ENCODE data around the gene CPPED1. TPM values are rescaled to one million over a fixed set of nuclear protein-coding genes. Genes with fewer than 3 reads are reported as not detected.
"Not testable (repeated sequence)": the region's sequence is repeated elsewhere in the genome, so short reads cannot be mapped to it uniquely, and the experiment has no call there.

The CPPED1 gene
- total RNA-seq, 1 donor from 2014 or later: 17.8 TPM

- H3K27ac Mint-ChIP-seq (ENCODE audit: unreplicated experiment): no peak overlapping the region
- peaks cover 4% of the 10 kb centered on the region for H3K4me1 Mint-ChIP-seq (ENCODE audit: unreplicated experiment)
- H3K9me3 Mint-ChIP-seq (ENCODE audit: unreplicated experiment): no peaks in the 10 kb centered on the region
- TF ChIP-seq, protein P1, sequence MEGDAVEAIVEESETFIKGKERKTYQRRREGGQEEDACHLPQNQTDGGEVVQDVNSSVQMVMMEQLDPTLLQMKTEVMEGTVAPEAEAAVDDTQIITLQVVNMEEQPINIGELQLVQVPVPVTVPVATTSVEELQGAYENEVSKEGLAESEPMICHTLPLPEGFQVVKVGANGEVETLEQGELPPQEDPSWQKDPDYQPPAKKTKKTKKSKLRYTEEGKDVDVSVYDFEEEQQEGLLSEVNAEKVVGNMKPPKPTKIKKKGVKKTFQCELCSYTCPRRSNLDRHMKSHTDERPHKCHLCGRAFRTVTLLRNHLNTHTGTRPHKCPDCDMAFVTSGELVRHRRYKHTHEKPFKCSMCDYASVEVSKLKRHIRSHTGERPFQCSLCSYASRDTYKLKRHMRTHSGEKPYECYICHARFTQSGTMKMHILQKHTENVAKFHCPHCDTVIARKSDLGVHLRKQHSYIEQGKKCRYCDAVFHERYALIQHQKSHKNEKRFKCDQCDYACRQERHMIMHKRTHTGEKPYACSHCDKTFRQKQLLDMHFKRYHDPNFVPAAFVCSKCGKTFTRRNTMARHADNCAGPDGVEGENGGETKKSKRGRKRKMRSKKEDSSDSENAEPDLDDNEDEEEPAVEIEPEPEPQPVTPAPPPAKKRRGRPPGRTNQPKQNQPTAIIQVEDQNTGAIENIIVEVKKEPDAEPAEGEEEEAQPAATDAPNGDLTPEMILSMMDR (IDR thresholded peaks at IDR 0.05): peak; percentile 85
- peak; percentile 92 for DNase-seq (ENCODE audit: extremely low spot score, unreplicated experiment)
- H3K4me3 Mint-ChIP-seq (ENCODE audit: unreplicated experiment): no peak overlapping the region
- H3K36me3 Mint-ChIP-seq (ENCODE audit: unreplicated experiment): no peaks in the 10 kb centered on the region
- peaks cover 23% of the 10 kb centered on the region for H3K27me3 Mint-ChIP-seq (ENCODE audit: unreplicated experiment)
Observed at GRCh38 chr16:12819126-12820117, 15.7 kb upstream of the CPPED1 start.

DNA sequence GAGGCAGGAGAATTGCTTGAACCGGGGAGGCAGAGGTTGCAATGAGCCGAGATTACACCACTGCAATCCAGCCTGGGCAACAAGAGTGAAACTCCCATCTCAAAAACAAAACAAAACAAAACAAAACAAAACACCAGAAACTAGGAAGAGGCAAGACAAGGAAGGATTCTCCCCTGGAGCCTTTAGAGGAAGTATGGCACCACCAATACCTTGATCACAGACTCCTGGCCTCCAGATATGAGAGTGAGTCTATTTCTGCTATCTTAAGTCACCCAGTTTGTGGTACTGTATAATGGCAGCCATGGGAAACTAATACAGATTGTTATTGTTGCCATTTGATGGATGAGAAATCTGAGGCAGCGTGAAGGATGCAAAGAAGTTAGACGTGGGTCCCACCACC lies 14.6 kb upstream of the CPPED1 start:
- TF ChIP-seq, protein P1 (IDR thresholded peaks at IDR 0.05): no peak
- no peak overlapping the region for H3K27ac Mint-ChIP-seq (ENCODE audit: unreplicated experiment)

DNA sequence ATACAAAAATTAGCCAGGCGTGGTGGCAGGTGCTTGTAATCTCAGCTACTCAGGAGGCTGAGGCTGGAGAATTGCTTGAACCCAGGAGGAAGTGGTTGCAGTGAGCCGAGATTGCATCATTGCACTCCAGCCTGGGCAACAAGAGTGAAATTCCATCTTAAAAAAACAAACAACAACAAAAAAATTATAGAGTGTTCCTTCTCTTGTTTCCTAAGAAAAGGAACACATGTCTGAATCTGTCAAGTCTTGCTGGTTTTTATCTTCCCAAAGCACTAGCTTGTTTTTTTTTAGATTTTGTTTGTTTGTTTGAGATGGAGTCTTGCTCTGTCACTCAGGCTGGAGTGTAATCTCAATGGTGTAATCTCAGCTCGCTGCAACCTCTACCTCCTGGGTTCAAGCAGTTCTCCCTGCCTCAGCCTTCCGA lies 13.1 kb upstream of the CPPED1 start:
- not testable (repeated sequence) for H3K27ac Mint-ChIP-seq (ENCODE audit: unreplicated experiment); DNase-seq (ENCODE audit: extremely low spot score, unreplicated experiment); H3K4me1 Mint-ChIP-seq (ENCODE audit: unreplicated experiment); H3K36me3 Mint-ChIP-seq (ENCODE audit: unreplicated experiment); H3K9me3 Mint-ChIP-seq (ENCODE audit: unreplicated experiment); H3K4me3 Mint-ChIP-seq (ENCODE audit: unreplicated experiment)
- peaks cover 12% of the 10 kb centered on the region for H3K27me3 Mint-ChIP-seq (ENCODE audit: unreplicated experiment)

More for the DNA sequence above, 14.6 kb upstream of the CPPED1 start:
- Mint-ChIP-seq H3K36me3 (ENCODE audit: unreplicated experiment) (no peaks in the 10 kb centered on the region), H3K4me1 (ENCODE audit: unreplicated experiment) (peaks cover 4% of the 10 kb centered on the region), H3K27me3 (ENCODE audit: unreplicated experiment) (peaks cover 22% of the 10 kb centered on the region), H3K4me3 (ENCODE audit: unreplicated experiment) (no peak overlapping the region), H3K9me3 (ENCODE audit: unreplicated experiment) (no peaks in the 10 kb centered on the region)
- DNase-seq (ENCODE audit: extremely low spot score, unreplicated experiment): no peak

DNA sequence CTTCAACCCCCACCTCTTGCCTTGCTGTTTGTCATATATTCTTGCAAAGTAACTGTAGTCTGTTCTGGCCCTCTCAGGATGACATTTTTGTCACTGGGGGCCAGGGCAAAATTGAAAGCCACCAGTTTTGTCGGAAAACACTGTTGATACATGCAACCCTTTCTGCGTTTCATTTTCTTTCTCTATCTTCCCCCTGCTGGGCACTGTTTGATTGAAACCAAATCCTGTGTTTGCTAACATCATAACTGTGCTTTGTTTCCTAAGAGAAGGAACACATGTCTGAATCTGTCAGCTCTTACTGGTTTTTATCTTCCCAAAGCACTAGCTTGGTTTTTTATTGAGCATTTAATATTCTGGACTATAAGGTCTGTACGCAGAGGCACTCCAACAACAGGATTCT lies 11.7 kb upstream of the CPPED1 start:
- H3K27ac Mint-ChIP-seq (ENCODE audit: unreplicated experiment): no peak overlapping the region
- no peak for DNase-seq (ENCODE audit: extremely low spot score, unreplicated experiment)
- peaks cover 9% of the 10 kb centered on the region for H3K27me3 Mint-ChIP-seq (ENCODE audit: unreplicated experiment)
- H3K4me3 Mint-ChIP-seq (ENCODE audit: unreplicated experiment): no peak overlapping the region
- H3K9me3 Mint-ChIP-seq (ENCODE audit: unreplicated experiment): peaks cover 4% of the 10 kb centered on the region
- no peaks in the 10 kb centered on the region for H3K36me3 Mint-ChIP-seq (ENCODE audit: unreplicated experiment)
- H3K4me1 Mint-ChIP-seq (ENCODE audit: unreplicated experiment): peaks cover 4% of the 10 kb centered on the region
- TF ChIP-seq, protein P1 (IDR thresholded peaks at IDR 0.05): peak; percentile 35

GRCh38 chr16:12813734-12814133 lies 10.0 kb upstream of the CPPED1 start:
- H3K4me1 Mint-ChIP-seq (ENCODE audit: unreplicated experiment); H3K36me3 Mint-ChIP-seq (ENCODE audit: unreplicated experiment); H3K27me3 Mint-ChIP-seq (ENCODE audit: unreplicated experiment); DNase-seq (ENCODE audit: extremely low spot score, unreplicated experiment); H3K27ac Mint-ChIP-seq (ENCODE audit: unreplicated experiment); H3K4me3 Mint-ChIP-seq (ENCODE audit: unreplicated experiment); H3K9me3 Mint-ChIP-seq (ENCODE audit: unreplicated experiment): not testable (repeated sequence)

DNA sequence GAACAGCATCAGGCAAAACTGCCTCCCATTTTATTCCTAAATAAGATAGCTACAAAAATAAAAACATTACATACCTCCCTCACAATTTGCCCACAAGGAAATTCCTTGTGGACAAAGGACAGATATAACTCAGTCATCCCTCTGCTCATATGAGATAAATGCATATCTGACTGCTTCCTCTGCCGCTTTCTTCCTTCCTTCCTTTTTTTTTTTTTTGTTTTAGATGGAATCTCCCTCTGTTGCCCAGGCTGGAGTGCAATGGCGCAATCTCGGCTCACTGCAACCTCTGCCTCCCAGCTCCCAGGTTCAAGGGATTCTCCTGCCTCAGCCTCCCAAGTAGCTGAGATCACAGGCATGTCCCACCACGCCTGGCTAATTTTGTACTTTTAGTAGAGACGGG lies 9.6 kb upstream of the CPPED1 start:
- not testable (repeated sequence) for H3K4me1 Mint-ChIP-seq (ENCODE audit: unreplicated experiment); H3K27ac Mint-ChIP-seq (ENCODE audit: unreplicated experiment); H3K36me3 Mint-ChIP-seq (ENCODE audit: unreplicated experiment); H3K27me3 Mint-ChIP-seq (ENCODE audit: unreplicated experiment); H3K9me3 Mint-ChIP-seq (ENCODE audit: unreplicated experiment); DNase-seq (ENCODE audit: extremely low spot score, unreplicated experiment); H3K4me3 Mint-ChIP-seq (ENCODE audit: unreplicated experiment)

Measured in osteocyte (in vitro differentiated cells).